HEK293 (cell line): ENCODE measurements around the gene HCN4.
A peak's percentile ranks its signal among the peaks of the same experiment; 100 is the strongest.

Experiments used
- CTCF ChIA-PET: fragments of 350-600 bp; formaldehyde crosslinking; extraction: SDS; loops from one replicate; lab custom pipeline; 2021; ENCODE audit warnings: antibody characterized with exemption; lab: Yijun Ruan, JAX
- POLR2A ChIA-PET: fragments of 300-600 bp; formaldehyde crosslinking; extraction: SDS; loops from one replicate; lab custom pipeline; 2020; ENCODE audit warnings: antibody characterized with exemption, inconsistent platforms; lab: Yijun Ruan, JAX
- H3K27ac ChIP-seq: fragments of 200-500 bp; sonication (Bioruptor generic); 2 replicates; pipeline ENCODE4 v1.5.1; 2014; ENCODE audit warnings: low read depth, low read length, control low read depth, inconsistent platforms; ENCODE audit errors: extremely low read depth
- H3K36me3 ChIP-seq, 2 experiments: fragments of 200-500 bp in 1 of 2; sonication (Bioruptor generic) in 1 of 2; 1 replicate in 1 of 2; 2 replicates in 1 of 2; pipeline ENCODE4 v1.5.1; 2014 to 2017; ENCODE audit warnings: inconsistent platforms in 2 of 2, low read length in 2 of 2; ENCODE audit not compliant: control insufficient read depth in 2 of 2, insufficient read depth in 1 of 2
- H3K4me1 ChIP-seq: fragments of 200-500 bp; sonication (Bioruptor generic); 2 replicates; pipeline ENCODE4 v1.5.1; 2014; ENCODE audit warnings: mild to moderate bottlenecking, low read length, inconsistent platforms; ENCODE audit not compliant: control insufficient read depth, insufficient read depth
- H3K4me3 ChIP-seq: 2 replicates; pipeline ENCODE4 v1.5.1; 2011; ENCODE audit warnings: low read depth, mild to moderate bottlenecking, control low read depth, low read length, moderate library complexity
- H3K9me3 ChIP-seq: fragments of 200-500 bp; sonication (Bioruptor generic); 2 replicates; pipeline ENCODE4 v1.5.1; 2014; ENCODE audit warnings: low read depth, low read length, inconsistent platforms; ENCODE audit not compliant: control insufficient read depth, insufficient read depth
- EGR2 ChIP-seq: fragments of 450-650 bp; formaldehyde crosslinking; IDR thresholded peaks from 2 replicates; pipeline ENCODE4 v1.5.1; 2016; ENCODE audit warnings: low read depth, missing biosample characterization, missing genetic modification characterization
- GLIS1 ChIP-seq: fragments of 450-650 bp; formaldehyde crosslinking; IDR thresholded peaks from 2 replicates; pipeline ENCODE4 v1.5.1; 2016; ENCODE audit warnings: missing biosample characterization, missing genetic modification characterization
- KLF1 ChIP-seq: fragments of 450-650 bp; formaldehyde crosslinking; IDR thresholded peaks from 2 replicates; pipeline ENCODE4 v1.5.1; 2016; ENCODE audit warnings: missing biosample characterization, missing genetic modification characterization
- MEIS1 ChIP-seq: sonication (generic); formaldehyde crosslinking; IDR thresholded peaks from 2 replicates; pipeline ENCODE4 v1.8.1; 2022; ENCODE audit warnings: missing genetic modification reagents, mild to moderate bottlenecking, borderline replicate concordance
- MYNN ChIP-seq: fragments of 450-650 bp; formaldehyde crosslinking; IDR thresholded peaks from 2 replicates; pipeline ENCODE4 v1.5.1; 2016; ENCODE audit warnings: missing biosample characterization, missing genetic modification characterization, borderline replicate concordance
- ZFHX2 ChIP-seq: fragments of 450-650 bp; formaldehyde crosslinking; conservative IDR thresholded peaks from 2 replicates; pipeline ENCODE4 v1.5.1; 2016; ENCODE audit warnings: missing biosample characterization, missing genetic modification characterization
- ZIC2 ChIP-seq: fragments of 450-650 bp; formaldehyde crosslinking; IDR thresholded peaks from 2 replicates; pipeline ENCODE4 v1.5.1; 2016; ENCODE audit warnings: missing biosample characterization, missing genetic modification characterization
- ZNF112 ChIP-seq: fragments of 450-650 bp; formaldehyde crosslinking; IDR thresholded peaks from 2 replicates; pipeline ENCODE4 v1.5.0; 2017; ENCODE audit warnings: missing biosample characterization, missing genetic modification characterization
- ZNF138 ChIP-seq: fragments of 450-650 bp; formaldehyde crosslinking; IDR thresholded peaks from 2 replicates; pipeline ENCODE4 v1.5.1; 2016; ENCODE audit warnings: missing biosample characterization, missing genetic modification characterization, borderline replicate concordance
- ZNF223 ChIP-seq: fragments of 450-650 bp; formaldehyde crosslinking; IDR thresholded peaks from 2 replicates; pipeline ENCODE4 v1.5.1; 2016; ENCODE audit warnings: missing biosample characterization, missing genetic modification characterization
- ZNF23 ChIP-seq: fragments of 450-650 bp; formaldehyde crosslinking; IDR thresholded peaks from 2 replicates; pipeline ENCODE4 v1.5.1; 2016; ENCODE audit warnings: missing biosample characterization, missing genetic modification characterization, borderline replicate concordance
- ZNF394 ChIP-seq: fragments of 450-650 bp; formaldehyde crosslinking; IDR thresholded peaks from 2 replicates; pipeline ENCODE4 v1.5.1; 2016; ENCODE audit warnings: missing biosample characterization, missing genetic modification characterization, mild to moderate bottlenecking, moderate library complexity, borderline replicate concordance
- ZNF843 ChIP-seq: fragments of 450-650 bp; formaldehyde crosslinking; IDR thresholded peaks from 2 replicates; pipeline ENCODE4 v1.5.1; 2016; ENCODE audit warnings: missing biosample characterization, missing genetic modification characterization
- TF ChIP-seq, protein P1 (sequence below): fragments of 450-650 bp; formaldehyde crosslinking; conservative IDR thresholded peaks from 2 replicates; pipeline ENCODE4 v1.5.1; 2016; ENCODE audit warnings: low read depth, missing biosample characterization, missing genetic modification characterization
- TF ChIP-seq, protein P2 (sequence below): fragments of 450-650 bp; formaldehyde crosslinking; IDR thresholded peaks from 2 replicates; pipeline ENCODE4 v1.5.1; 2017; ENCODE audit warnings: missing biosample characterization, missing genetic modification characterization
- TF ChIP-seq, protein P3 (sequence below): fragments of 450-650 bp; formaldehyde crosslinking; IDR thresholded peaks from 2 replicates; pipeline ENCODE4 v1.5.1; 2016; ENCODE audit warnings: missing biosample characterization, missing genetic modification characterization

The HCN4 gene

DNA sequence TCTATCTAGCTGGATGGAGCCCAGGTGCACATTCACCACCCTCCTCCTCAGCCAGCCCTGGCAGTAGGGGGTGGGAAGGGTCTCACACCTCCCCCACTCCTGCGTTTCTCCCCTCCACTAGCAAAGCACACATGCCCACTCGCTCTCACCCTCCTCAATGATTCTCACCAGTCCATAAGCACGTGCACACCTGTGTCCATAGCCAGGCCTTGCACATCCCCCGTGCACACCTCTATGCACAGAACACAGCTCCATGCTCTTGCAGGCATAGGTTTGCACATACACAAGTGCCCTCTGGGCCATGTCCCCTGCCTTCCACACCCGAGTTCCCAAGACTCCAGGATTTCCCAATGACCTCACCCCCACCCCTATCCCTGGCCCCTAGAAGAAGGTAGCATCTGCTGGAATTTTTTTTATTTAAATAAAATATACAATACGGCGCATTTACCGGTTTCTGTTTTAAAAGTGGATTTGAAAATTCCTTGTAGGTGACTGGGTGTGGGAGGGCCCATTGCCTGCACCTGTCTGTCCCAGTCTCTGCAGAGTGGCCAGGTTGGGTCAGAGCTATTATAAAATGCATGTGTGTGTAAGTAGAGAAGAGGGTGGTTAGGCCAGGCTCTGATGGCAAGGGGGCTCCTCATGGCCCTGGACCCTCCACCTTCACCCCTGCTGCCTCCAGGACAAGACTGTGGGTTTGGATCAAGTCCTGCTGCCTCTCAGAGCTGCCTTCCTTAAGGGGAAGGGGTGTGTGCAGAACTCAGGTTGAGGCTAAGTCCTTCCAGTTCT lies 49.1 kb downstream of the HCN4 start:
- ChIA-PET POLR2A (no interaction called here), CTCF (interaction anchor here (0.6 to 1.5 kb wide), 4 partner anchors 9 to 386 kb away, joined by 3 to 4 read pairs (median 3); no protein-coding TSS in a partner anchor)
- Histone ChIP-seq H3K36me3 (no peaks in the 10 kb centered on the region; a peak in 1 of 3 replicates), H3K27ac (no peak overlapping the region), H3K4me1 (no peaks in the 10 kb centered on the region), H3K4me3 (no peak overlapping the region), H3K9me3 (no peaks in the 10 kb centered on the region)
- no peak for TF ChIP-seq ZNF138
- TF ChIP-seq EGR2: 0 out of 2 replicates have a peak, but pooled peaks have one; percentile 4
- TF ChIP-seq, protein P1, sequence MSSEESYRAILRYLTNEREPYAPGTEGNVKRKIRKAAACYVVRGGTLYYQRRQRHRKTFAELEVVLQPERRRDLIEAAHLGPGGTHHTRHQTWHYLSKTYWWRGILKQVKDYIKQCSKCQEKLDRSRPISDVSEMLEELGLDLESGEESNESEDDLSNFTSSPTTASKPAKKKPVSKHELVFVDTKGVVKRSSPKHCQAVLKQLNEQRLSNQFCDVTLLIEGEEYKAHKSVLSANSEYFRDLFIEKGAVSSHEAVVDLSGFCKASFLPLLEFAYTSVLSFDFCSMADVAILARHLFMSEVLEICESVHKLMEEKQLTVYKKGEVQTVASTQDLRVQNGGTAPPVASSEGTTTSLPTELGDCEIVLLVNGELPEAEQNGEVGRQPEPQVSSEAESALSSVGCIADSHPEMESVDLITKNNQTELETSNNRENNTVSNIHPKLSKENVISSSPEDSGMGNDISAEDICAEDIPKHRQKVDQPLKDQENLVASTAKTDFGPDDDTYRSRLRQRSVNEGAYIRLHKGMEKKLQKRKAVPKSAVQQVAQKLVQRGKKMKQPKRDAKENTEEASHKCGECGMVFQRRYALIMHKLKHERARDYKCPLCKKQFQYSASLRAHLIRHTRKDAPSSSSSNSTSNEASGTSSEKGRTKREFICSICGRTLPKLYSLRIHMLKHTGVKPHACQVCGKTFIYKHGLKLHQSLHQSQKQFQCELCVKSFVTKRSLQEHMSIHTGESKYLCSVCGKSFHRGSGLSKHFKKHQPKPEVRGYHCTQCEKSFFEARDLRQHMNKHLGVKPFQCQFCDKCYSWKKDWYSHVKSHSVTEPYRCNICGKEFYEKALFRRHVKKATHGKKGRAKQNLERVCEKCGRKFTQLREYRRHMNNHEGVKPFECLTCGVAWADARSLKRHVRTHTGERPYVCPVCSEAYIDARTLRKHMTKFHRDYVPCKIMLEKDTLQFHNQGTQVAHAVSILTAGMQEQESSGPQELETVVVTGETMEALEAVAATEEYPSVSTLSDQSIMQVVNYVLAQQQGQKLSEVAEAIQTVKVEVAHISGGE (tag by site-specific recombination): no peak
- no peak for TF ChIP-seq MEIS1 (CRISPR knock-in tag)

DNA sequence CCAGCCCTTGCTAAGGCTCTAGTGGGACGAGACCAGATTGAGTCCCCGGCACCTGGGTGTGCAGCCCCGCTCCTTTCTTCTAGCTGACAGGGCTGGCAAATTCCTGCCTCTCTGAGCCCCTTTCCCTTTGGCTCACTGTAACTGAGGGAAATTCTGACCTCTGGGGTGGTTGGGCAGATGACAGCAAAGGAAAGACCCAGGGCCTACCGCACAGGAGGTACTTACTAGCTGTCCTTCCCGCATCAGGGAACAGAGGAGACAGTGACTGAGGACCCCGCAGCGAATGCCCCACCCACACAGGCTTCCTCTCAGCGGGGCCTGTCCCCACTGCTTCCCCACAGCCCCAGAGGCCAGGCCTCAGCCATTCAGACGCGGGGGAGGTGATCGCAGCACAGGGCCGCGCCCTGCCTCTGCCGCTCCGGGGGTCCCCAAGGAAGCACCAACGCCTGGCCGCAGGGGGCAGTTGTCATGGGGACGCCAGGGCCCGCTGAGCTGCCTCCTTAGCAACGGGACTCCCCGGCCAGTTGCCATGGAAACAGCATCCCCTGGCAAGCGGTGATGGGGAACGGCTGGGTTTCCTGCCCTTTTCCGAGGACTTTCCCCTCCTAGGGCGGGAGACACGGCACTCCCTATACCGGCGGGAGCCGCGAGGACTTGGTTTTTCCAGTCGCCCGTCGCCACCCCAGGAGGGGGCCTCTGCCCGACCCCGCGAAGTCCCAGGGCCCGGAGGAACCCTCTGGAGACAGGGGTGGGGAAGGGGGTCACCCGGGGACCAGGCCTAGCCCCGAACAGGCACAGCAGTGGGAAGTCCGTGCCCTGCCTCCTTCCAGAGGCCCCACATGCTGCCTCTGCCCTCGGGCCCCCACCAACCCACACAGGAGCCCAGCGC lies 50.1 kb downstream of the HCN4 start:
- CTCF ChIA-PET: interaction anchor here (0.6 to 1.6 kb wide), 4 partner anchors 13 to 373 kb away, joined by 3 to 8 read pairs (median 4); no protein-coding TSS in a partner anchor
- TF ChIP-seq GLIS1 (tag by site-specific recombination): peak; percentile 34; the same call in 1 of the 2 replicates
- TF ChIP-seq MYNN (tag by site-specific recombination): 0 out of 2 replicates have a peak, but pooled peaks have one; percentile 28
- no peak for TF ChIP-seq ZNF23
- TF ChIP-seq ZFHX2 (tag by site-specific recombination): 0 out of 2 replicates have a peak, but pooled peaks have one; percentile 5
- 0 out of 2 replicates have a peak, but pooled peaks have one; percentile 17 for TF ChIP-seq ZIC2 (tag by site-specific recombination)
- TF ChIP-seq, all 188 proteins: peak for 4
- Histone ChIP-seq H3K36me3 (no peaks in the 10 kb centered on the region; a peak in 1 of 3 replicates), H3K9me3 (no peaks in the 10 kb centered on the region), H3K4me3 (no peak overlapping the region), H3K4me1 (no peaks in the 10 kb centered on the region), H3K27ac (no peak overlapping the region)
- POLR2A ChIA-PET: no interaction called here

DNA sequence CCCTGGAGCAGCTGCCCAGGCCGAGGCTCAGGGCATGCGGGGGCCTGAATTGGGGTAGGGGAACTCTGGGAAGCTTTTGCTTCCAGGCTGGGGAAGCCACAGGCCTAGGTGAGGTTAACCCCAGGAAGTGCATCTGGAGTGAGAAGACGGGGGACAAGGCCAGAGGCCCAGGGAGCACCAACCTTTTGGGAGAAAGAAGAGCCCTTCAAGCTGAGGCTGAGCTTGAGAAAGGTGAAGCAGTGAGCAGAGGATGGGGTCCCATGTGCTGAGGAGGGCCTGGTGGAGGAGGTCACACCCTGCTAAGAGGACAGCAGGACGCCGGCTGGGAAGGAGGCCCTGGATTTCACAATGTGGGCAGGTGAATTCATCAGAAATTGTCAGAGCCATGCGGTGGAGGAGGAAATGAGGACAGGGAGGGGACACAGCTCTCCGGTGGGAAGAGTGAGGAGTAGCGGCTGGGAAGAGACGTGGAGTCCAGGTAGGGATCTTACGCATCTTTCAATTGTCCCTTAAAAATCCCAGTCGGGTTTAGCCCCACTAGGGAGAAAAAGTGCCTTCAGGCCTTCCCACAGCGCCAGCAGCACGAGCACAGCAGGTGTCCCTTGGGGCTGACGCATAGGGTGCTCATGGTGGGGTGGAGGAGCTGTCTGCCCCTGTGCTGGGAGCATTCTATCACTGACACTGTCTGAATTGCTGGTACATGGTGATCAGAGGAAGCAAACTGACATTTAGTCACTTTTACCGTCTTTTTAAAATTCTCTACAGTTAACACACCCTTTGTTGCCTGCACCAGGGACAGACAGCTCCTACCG lies 50.9 kb downstream of the HCN4 start:
- CTCF ChIA-PET: interaction anchor here (0.5 to 1.6 kb wide), 6 partner anchors 12 to 522 kb away, joined by 3 to 8 read pairs (median 4); no protein-coding TSS in a partner anchor
- TF ChIP-seq ZNF394 (tag by site-specific recombination): no peak
- TF ChIP-seq ZNF223: no peak
- TF ChIP-seq, protein P2, sequence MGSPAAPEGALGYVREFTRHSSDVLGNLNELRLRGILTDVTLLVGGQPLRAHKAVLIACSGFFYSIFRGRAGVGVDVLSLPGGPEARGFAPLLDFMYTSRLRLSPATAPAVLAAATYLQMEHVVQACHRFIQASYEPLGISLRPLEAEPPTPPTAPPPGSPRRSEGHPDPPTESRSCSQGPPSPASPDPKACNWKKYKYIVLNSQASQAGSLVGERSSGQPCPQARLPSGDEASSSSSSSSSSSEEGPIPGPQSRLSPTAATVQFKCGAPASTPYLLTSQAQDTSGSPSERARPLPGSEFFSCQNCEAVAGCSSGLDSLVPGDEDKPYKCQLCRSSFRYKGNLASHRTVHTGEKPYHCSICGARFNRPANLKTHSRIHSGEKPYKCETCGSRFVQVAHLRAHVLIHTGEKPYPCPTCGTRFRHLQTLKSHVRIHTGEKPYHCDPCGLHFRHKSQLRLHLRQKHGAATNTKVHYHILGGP (tag by site-specific recombination): no peak
- TF ChIP-seq ZIC2 (tag by site-specific recombination): peak; percentile 92
- TF ChIP-seq KLF1: no peak
- TF ChIP-seq, protein P3, sequence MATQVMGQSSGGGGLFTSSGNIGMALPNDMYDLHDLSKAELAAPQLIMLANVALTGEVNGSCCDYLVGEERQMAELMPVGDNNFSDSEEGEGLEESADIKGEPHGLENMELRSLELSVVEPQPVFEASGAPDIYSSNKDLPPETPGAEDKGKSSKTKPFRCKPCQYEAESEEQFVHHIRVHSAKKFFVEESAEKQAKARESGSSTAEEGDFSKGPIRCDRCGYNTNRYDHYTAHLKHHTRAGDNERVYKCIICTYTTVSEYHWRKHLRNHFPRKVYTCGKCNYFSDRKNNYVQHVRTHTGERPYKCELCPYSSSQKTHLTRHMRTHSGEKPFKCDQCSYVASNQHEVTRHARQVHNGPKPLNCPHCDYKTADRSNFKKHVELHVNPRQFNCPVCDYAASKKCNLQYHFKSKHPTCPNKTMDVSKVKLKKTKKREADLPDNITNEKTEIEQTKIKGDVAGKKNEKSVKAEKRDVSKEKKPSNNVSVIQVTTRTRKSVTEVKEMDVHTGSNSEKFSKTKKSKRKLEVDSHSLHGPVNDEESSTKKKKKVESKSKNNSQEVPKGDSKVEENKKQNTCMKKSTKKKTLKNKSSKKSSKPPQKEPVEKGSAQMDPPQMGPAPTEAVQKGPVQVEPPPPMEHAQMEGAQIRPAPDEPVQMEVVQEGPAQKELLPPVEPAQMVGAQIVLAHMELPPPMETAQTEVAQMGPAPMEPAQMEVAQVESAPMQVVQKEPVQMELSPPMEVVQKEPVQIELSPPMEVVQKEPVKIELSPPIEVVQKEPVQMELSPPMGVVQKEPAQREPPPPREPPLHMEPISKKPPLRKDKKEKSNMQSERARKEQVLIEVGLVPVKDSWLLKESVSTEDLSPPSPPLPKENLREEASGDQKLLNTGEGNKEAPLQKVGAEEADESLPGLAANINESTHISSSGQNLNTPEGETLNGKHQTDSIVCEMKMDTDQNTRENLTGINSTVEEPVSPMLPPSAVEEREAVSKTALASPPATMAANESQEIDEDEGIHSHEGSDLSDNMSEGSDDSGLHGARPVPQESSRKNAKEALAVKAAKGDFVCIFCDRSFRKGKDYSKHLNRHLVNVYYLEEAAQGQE (tag by site-specific recombination): no peak
- TF ChIP-seq ZNF843: no peak
- TF ChIP-seq ZNF112: no peak
- Histone ChIP-seq H3K4me3 (no peak overlapping the region), H3K36me3 (no peaks in the 10 kb centered on the region; a peak in 1 of 3 replicates), H3K4me1 (no peaks in the 10 kb centered on the region), H3K9me3 (no peaks in the 10 kb centered on the region), H3K27ac (no peak overlapping the region)
- POLR2A ChIA-PET: no interaction called here
